GM12878 (cell line): ENCODE results near the gene PHACTR1. TPM values are rescaled to one million over a fixed set of nuclear protein-coding genes. Genes with fewer than 3 reads are reported as not detected.

Source experiments
- ATAC-seq: fragments of 200-7000 bp; cut with Tn5 transposase; 3 replicates; pipeline ENCODE4 v1.9.1; 2020; ENCODE audit warnings: mild to moderate bottlenecking, moderate library complexity
- BruUV-seq: library from RNA; stranded (reverse); fragments of 400-500 nt; replicated peaks from 2 replicates; lab custom pipeline; 2021; lab: Mats Ljungman, UMichigan
- CTCF ChIA-PET: fragments of 300-600 bp; sonication (Branson Sonifier 250); formaldehyde crosslinking; extraction: SDS; loops from one replicate; lab custom pipeline; 2021; ENCODE audit warnings: inconsistent platforms; lab: Yijun Ruan, JAX
- POLR2A ChIA-PET: fragments of 350-600 bp; formaldehyde crosslinking; extraction: SDS; loops from one replicate; lab custom pipeline; 2021; ENCODE audit warnings: inconsistent platforms; lab: Charles Lee
- RAD21 ChIA-PET: fragments of 300-600 bp; sonication (Branson Sonifier 250); formaldehyde crosslinking; loops from one replicate; lab custom pipeline; 2023; ENCODE audit warnings: antibody characterized with exemption; ENCODE audit not compliant: unreplicated experiment; lab: Charles Lee
- SMC1A ChIA-PET: fragments of 300-600 bp; sonication (Branson Sonifier 250); formaldehyde crosslinking; loops from one replicate; lab custom pipeline; 2023; ENCODE audit not compliant: unreplicated experiment, uncharacterized antibody; lab: Charles Lee
- DNase-seq: peaks from one replicate; pipeline ENCODE4 v3.0.0-alpha.2; 2011; ENCODE audit warnings: low read depth, low spot score
- FAIRE-seq: peaks from 3 replicates; lab custom pipeline; 2011; peaks lifted over from hg19 to GRCh38; lab: Jason Lieb, UNC
- H2AFZ ChIP-seq: 2 replicates; pipeline ENCODE4 v1.6.0; 2011; ENCODE audit warnings: low read depth, low read length, control low read depth; ENCODE audit not compliant: control insufficient read depth
- H3K27ac ChIP-seq: 2 replicates; pipeline ENCODE4 v1.5.1; 2011; ENCODE audit warnings: control low read depth; ENCODE audit not compliant: control insufficient read depth, insufficient read depth
- H3K27me3 ChIP-seq, 2 experiments: replicated peaks in 1 of 2; 2 replicates each; pipeline versions ENCODE4 v1.6.0 to v1.6.1; 2011; ENCODE audit warnings: low read length in 1 of 2; ENCODE audit not compliant: control insufficient read depth in 2 of 2, insufficient read depth in 2 of 2
- H3K36me3 ChIP-seq, 2 experiments: 2 replicates each; pipeline ENCODE4 v1.5.1; 2011; ENCODE audit warnings: low read length in 1 of 2; ENCODE audit not compliant: control insufficient read depth in 2 of 2, insufficient read depth in 2 of 2
- H3K4me1 ChIP-seq: 2 replicates; pipeline ENCODE4 v1.6.1; 2011; ENCODE audit warnings: mild to moderate bottlenecking, low read length, moderate library complexity, mixed read lengths; ENCODE audit not compliant: control insufficient read depth, insufficient read depth
- H3K4me2 ChIP-seq: 2 replicates; pipeline ENCODE4 v1.6.0; 2011; ENCODE audit warnings: control low read depth; ENCODE audit not compliant: control insufficient read depth, insufficient read depth
- H3K4me3 ChIP-seq: fragments of 200-600 bp; sonication (generic); 2 replicates; pipeline ENCODE4 v1.5.1; 2016
- H3K79me2 ChIP-seq: 2 replicates; pipeline ENCODE4 v1.6.0; 2011; ENCODE audit warnings: low read length; ENCODE audit not compliant: control insufficient read depth, insufficient read depth
- H3K9ac ChIP-seq: 2 replicates; pipeline ENCODE4 v1.8.0; 2011; ENCODE audit warnings: low read length, control low read depth, mixed read lengths; ENCODE audit not compliant: control insufficient read depth, insufficient read depth
- H3K9me3 ChIP-seq: replicated peaks from 3 replicates; pipeline ENCODE4 v1.5.1; 2011; ENCODE audit warnings: mild to moderate bottlenecking, low read length; ENCODE audit not compliant: control insufficient read depth, insufficient read depth
- H4K20me1 ChIP-seq: 2 replicates; pipeline ENCODE4 v1.6.0; 2011; ENCODE audit not compliant: control insufficient read depth, insufficient read depth
- CHD2 ChIP-seq: IDR thresholded peaks from 2 replicates; pipeline ENCODE4 v1.6.1; 2011; ENCODE audit warnings: low read depth, low read length, improper control_type of control experiment, borderline replicate concordance
- ETV6 ChIP-seq, 2 experiments: fragments of 450-650 bp in 1 of 2; IDR thresholded peaks in 1 of 2; conservative IDR thresholded peaks in 1 of 2; 2 replicates each; pipeline ENCODE4 v1.6.1; 2014; ENCODE audit warnings: antibody characterized with exemption in 1 of 2, borderline replicate concordance in 1 of 2, low read depth in 1 of 2, mild to moderate bottlenecking in 1 of 2, moderate library complexity in 1 of 2
- IKZF2 ChIP-seq, 2 experiments: fragments of 450-650 bp; IDR thresholded peaks; 2 replicates each; pipeline ENCODE4 v1.6.1; 2017; ENCODE audit warnings: mild to moderate bottlenecking in 2 of 2, moderate library complexity in 2 of 2
- MEF2A ChIP-seq: IDR thresholded peaks from 2 replicates; pipeline ENCODE4 v1.6.1; 2011; ENCODE audit warnings: low read depth, mild to moderate bottlenecking, low read length, moderate library complexity; ENCODE audit not compliant: insufficient read depth
- MTA2 ChIP-seq: fragments of 450-650 bp; IDR thresholded peaks from 2 replicates; pipeline ENCODE4 v1.6.1; 2016; ENCODE audit warnings: low read depth, mild to moderate bottlenecking, moderate library complexity
- NBN ChIP-seq: fragments of 450-650 bp; IDR thresholded peaks from 2 replicates; pipeline ENCODE4 v1.6.1; 2016
- NR2F1 ChIP-seq: fragments of 450-650 bp; conservative IDR thresholded peaks from 2 replicates; pipeline ENCODE4 v1.6.1; 2017; ENCODE audit warnings: mild to moderate bottlenecking
- POLR2A ChIP-seq: IDR thresholded peaks from 2 replicates; pipeline ENCODE4 v1.6.1; 2011; ENCODE audit warnings: low read depth, mild to moderate bottlenecking, low read length
- SMAD1 ChIP-seq: fragments of 450-650 bp; IDR thresholded peaks from 2 replicates; pipeline ENCODE4 v1.6.1; 2018; ENCODE audit warnings: mild to moderate bottlenecking, low read depth; ENCODE audit not compliant: partially characterized antibody
- TAF1 ChIP-seq: IDR thresholded peaks from 2 replicates; pipeline ENCODE4 v1.6.1; 2011; ENCODE audit warnings: mild to moderate bottlenecking, low read depth, low read length, borderline replicate concordance
- WRNIP1 ChIP-seq: IDR thresholded peaks from 2 replicates; pipeline ENCODE4 v1.6.1; 2011; ENCODE audit warnings: low read depth, low read length, improper control_type of control experiment, borderline replicate concordance
- ZNF217 ChIP-seq: fragments of 450-650 bp; IDR thresholded peaks from 2 replicates; pipeline ENCODE4 v1.6.1; 2017; ENCODE audit warnings: antibody characterized with exemption, mild to moderate bottlenecking
- ZNF384 ChIP-seq: IDR thresholded peaks from 2 replicates; pipeline ENCODE4 v1.6.1; 2012; ENCODE audit warnings: low read depth, mild to moderate bottlenecking, low read length, improper control_type of control experiment, borderline replicate concordance
- WGBS: methylation state at CpG from one replicate; pipeline ENCODE4 v1.1.6; 2016; ENCODE audit warnings: low lambda C conversion rate; ENCODE audit not compliant: insufficient replicate concordance, insufficient coverage; ENCODE audit errors: missing lambda C conversion rate; 5-methylcytosine and 5-hydroxymethylcytosine counted together
- in situ Hi-C: fragments of 300-500 bp; cut with MboI; formaldehyde crosslinking; loops from 9 replicates; pipeline ENCODE4 v1.14.3; 2018; ENCODE audit warnings: mixed read lengths
- intact Hi-C: fragments of 100-400 bp; cut with micrococcal nuclease; formaldehyde crosslinking; loops from one replicate; pipeline ENCODE4 v1.14.2; 2022; ENCODE audit not compliant: unreplicated experiment
- polyA plus RNA-seq, 11 experiments: library from polyadenylated mRNA; depleted of rRNA in 4 of 11; unstranded in 6 of 11; stranded (reverse) in 5 of 11; fragments of >200 nt; fragmentation: Nextera tagmentation in 4 of 11; fragmentation: Illumina TruSeq in 1 of 11; extraction: Ambion mirVana in 4 of 11; extraction: Trizol in 1 of 11; gene quantifications; 1 replicate in 1 of 11; 2 replicates in 10 of 11; pipeline versions ENCODE4 v1.2.1 to v1.2.3, GENCODE V29; 2011 to 2016; ENCODE audit warnings: inconsistent platforms in 2 of 11, missing spikeins in 2 of 11, low read depth in 1 of 11
- total RNA-seq, 4 experiments: library from RNA; depleted of rRNA in 3 of 4; stranded (reverse); fragments of >200 nt in 3 of 4; fragmentation: Illumina TruSeq in 1 of 4; extraction: Trizol in 1 of 4; gene quantifications; 2 replicates each; pipeline versions ENCODE4 v1.2.1 to v1.2.3, GENCODE V29; 2013 to 2021
- TF ChIP-seq, protein P1 (sequence below): IDR thresholded peaks from 2 replicates; pipeline ENCODE4 v1.6.1; 2011; ENCODE audit warnings: low read depth, mild to moderate bottlenecking, low read length, moderate library complexity, borderline replicate concordance; ENCODE audit errors: extremely low read depth
- TF ChIP-seq, protein P2 (sequence below): fragments of 450-650 bp; formaldehyde crosslinking; IDR thresholded peaks from 2 replicates; pipeline ENCODE4 v1.5.0; 2022; ENCODE audit warnings: mild to moderate bottlenecking, missing genetic modification characterization

Gene PHACTR1
- total and polyA plus RNA-seq, 10 of the 15 experiments (the other 5 are each of a cell fraction or from before 2014, with no cell fraction given), result 34.2 to 94.6 (median 62.3) TPM

- TF ChIP-seq, protein P1, sequence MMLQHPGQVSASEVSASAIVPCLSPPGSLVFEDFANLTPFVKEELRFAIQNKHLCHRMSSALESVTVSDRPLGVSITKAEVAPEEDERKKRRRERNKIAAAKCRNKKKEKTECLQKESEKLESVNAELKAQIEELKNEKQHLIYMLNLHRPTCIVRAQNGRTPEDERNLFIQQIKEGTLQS, result no peak
- no peak for TF ChIP-seq ZNF217
- TF ChIP-seq IKZF2 (IDR thresholded peaks at IDR 0.05), result no peak
- TF ChIP-seq POLR2A, result no peak
- TF ChIP-seq SMAD1, result no peak
- no peak for TF ChIP-seq MTA2
- TF ChIP-seq TAF1, result no peak
- 0 out of 2 replicates have a peak, but pooled peaks have one; percentile 38 for TF ChIP-seq MEF2A
- TF ChIP-seq WRNIP1, result no peak
Measured at GRCh38 chr6:13217206-13217905, 500.8 kb downstream of the PHACTR1 start (continued).

- DNase-seq (no peak), ATAC-seq (no peak), FAIRE-seq (no peak)
- ChIA-PET CTCF (interaction anchor here (0.8 kb wide), 1 partner anchor 16 kb away, joined by 3 read pairs; no protein-coding TSS in a partner anchor), SMC1A (interaction anchor here (0.7 to 1.2 kb wide), 3 partner anchors 9 to 83 kb away, joined by 3 to 5 read pairs (median 3); no protein-coding TSS in a partner anchor), POLR2A (no interaction called here), RAD21 (interaction anchor here (2.1 kb wide), 1 partner anchor 8 kb away, joined by 6 read pairs; no protein-coding TSS in a partner anchor)
- 67% methylated on average over 3 of the region's 3 CpGs for WGBS
- no TSS peak for BruUV-seq
- H3K9ac ChIP-seq, result no peak overlapping the region
- no peak overlapping the region for H3K27ac ChIP-seq
- H3K79me2 ChIP-seq, result no peaks in the 10 kb centered on the region
- in situ Hi-C loops (no loop called here), intact Hi-C loops (no loop called here)
- H4K20me1 ChIP-seq, result no peaks in the 10 kb centered on the region
- no peak overlapping the region for H2AFZ ChIP-seq
- H3K9me3 ChIP-seq, result no peaks in the 10 kb centered on the region
- no peak overlapping the region for H3K4me2 ChIP-seq
- H3K27me3 ChIP-seq, result no peaks in the 10 kb centered on the region
- H3K4me3 ChIP-seq, result no peak overlapping the region
- 0 out of 2 replicates have a peak, but pooled peaks cover 4% of the 10 kb centered on the region for H3K4me1 ChIP-seq
- TF ChIP-seq NBN (no peak), NR2F1 (no peak), ETV6 (conservative IDR thresholded peaks at IDR 0.05 in 1 of 2, IDR thresholded peaks at IDR 0.05 in 1 of 2; ENCODE audit: borderline replicate concordance in 1 of 2, low read depth in 1 of 2) (no peak), ZNF384 (no peak), CHD2 (no peak)
- TF ChIP-seq, protein P2, sequence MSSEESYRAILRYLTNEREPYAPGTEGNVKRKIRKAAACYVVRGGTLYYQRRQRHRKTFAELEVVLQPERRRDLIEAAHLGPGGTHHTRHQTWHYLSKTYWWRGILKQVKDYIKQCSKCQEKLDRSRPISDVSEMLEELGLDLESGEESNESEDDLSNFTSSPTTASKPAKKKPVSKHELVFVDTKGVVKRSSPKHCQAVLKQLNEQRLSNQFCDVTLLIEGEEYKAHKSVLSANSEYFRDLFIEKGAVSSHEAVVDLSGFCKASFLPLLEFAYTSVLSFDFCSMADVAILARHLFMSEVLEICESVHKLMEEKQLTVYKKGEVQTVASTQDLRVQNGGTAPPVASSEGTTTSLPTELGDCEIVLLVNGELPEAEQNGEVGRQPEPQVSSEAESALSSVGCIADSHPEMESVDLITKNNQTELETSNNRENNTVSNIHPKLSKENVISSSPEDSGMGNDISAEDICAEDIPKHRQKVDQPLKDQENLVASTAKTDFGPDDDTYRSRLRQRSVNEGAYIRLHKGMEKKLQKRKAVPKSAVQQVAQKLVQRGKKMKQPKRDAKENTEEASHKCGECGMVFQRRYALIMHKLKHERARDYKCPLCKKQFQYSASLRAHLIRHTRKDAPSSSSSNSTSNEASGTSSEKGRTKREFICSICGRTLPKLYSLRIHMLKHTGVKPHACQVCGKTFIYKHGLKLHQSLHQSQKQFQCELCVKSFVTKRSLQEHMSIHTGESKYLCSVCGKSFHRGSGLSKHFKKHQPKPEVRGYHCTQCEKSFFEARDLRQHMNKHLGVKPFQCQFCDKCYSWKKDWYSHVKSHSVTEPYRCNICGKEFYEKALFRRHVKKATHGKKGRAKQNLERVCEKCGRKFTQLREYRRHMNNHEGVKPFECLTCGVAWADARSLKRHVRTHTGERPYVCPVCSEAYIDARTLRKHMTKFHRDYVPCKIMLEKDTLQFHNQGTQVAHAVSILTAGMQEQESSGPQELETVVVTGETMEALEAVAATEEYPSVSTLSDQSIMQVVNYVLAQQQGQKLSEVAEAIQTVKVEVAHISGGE (CRISPR knock-in tag), result no peak
- H3K36me3 ChIP-seq, result no peaks in the 10 kb centered on the region
Measured at GRCh38 chr6:13220266-13220665, 503.7 kb downstream of the PHACTR1 start.
